ENCODE results near the gene RRN3.
"Not testable (repeated sequence)": the region's sequence is repeated elsewhere in the genome, so short reads cannot be mapped to it uniquely, and the experiment has no call there.

Gene RRN3

DNA sequence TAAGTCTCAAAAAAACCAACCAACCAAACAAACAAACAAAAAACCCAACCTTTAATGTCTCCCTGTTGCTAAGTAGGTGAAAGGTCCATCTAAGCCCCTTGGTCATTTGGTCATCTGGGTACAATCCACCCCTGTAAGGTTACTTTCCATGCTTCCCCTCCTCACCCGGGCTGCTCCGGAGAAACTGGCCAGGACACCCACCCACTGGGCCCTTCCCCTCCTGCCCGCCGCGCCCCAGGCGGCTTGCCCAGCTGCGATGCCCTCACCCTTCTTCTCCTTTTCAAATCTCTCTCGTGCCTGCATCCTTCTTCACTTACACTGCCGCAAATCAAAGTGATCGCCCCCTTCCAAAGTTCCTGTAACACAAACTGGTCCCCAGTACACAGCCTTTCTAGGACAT is 40.2 kb downstream of the RRN3 start:
- no peak for DNase-seq (ENCODE audit: insufficient read length, low spot score)
- FAIRE-seq: no peak

DNA sequence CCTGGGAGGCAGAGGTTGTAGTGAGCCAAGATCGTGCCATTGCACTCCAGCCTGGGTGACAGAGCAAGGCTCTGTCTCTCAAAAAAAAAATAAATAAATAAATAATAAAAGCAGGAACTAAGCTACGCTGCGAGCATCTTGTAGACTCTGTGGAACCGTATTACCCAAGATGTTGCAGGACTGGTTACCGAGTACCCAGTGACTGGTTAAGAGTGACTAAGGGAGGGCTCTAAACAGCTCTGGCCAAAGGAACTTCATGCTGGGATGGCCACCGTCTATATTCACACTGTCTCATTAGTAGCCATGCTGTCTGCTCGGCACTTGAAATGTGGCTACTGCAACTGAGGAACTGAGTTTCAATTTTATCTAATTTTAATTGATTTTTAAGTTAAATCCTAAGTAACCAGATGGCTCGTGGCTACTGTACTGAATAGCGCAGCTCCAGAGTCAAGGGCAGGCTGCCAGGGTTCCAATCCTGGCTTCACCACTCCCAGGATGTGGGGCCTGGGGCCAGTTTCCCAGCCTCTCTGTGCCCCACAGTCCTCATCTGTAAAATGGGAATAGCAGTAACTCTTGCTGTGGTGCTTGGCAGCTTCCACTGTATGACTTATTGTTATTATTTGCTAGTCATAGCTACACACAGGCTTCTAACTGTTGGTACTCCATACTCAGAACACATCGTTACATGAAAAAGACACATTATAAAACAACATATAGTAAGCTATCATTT is 41.2 kb downstream of the RRN3 start:
- FAIRE-seq: no peak
- no peak for DNase-seq (ENCODE audit: insufficient read length, low spot score)

DNA sequence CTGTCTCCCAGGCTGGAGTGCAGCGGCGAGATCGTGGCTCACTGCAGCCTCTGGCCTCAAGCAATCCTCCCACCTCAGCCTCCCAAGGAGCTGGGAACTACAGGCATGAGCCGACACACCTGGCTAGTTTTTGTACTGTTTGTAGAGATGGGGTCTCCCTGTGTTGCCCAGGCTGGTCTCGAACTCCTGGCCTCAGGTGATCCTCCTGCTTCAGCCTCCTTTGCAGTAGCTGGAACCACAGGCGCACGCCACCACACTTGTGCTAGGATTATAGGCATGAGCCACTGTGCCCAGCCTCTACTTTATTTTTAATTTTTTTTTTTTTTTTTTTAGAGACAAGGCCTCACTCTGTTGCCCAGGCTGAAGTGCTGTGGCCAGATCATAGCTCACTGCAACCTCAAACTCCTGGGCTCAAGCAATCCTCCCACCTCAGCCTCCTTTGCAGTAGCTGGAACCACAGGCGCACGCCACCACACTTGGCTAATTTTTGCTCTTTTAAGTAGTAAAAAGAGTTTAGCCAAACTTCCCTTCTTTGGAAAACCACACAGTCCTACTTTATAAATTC is 42.6 kb downstream of the RRN3 start:
- FAIRE-seq (no peak), DNase-seq (ENCODE audit: insufficient read length, low spot score) (no peak)

DNA sequence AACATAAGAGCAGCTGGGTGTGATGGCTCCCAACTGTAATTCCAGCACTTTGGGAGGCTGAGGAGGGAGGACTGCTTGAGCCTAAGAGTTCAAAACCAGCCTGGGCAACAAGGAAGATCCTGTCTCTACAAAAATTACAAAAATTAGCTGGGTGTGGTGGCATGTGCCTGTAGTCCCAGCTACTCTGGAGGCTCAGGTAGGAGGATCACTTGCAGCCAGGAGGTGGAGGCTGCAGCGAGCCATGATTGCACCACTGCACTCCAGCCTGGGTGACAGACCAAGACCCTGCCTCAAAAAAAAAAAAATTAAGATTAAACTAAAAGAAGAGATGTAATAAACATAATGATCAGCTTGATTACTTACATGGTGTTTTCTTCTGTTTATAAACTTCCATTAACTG is 43.6 kb downstream of the RRN3 start:
- not testable (repeated sequence) for FAIRE-seq

DNA sequence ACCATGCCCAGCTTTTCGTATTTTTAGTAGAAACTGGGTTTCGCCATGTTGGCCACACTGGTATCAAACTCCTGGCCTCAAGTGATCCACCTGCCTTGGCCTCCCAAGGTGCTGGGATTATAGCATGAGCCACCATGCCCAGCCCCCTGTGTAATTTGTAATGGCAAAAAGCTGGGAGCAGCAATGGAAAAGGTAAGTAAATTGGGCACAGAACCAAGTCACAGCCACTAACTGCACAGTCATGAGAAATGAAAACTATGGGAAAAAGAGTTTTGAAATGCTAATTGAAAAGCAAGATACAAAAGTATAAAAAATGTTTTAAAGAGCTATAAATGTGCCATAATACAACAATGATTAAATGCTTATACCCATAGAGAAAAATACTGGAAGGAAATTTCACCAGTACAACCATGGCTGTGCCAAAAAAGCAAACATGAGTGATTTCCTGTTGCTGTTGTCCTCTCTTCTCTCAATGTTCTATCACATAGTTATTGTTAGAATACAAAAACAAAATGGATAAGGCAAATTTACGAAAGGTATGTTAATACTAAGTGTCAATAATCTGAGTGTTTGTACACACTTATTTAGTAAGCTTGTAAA is 44.4 kb downstream of the RRN3 start:
- DNase-seq (ENCODE audit: insufficient read length, low spot score) (no peak), FAIRE-seq (no peak)

More for the DNA sequence above, 43.6 kb downstream of the RRN3 start:
- not testable (repeated sequence) for DNase-seq (ENCODE audit: insufficient read length, low spot score)

DNA sequence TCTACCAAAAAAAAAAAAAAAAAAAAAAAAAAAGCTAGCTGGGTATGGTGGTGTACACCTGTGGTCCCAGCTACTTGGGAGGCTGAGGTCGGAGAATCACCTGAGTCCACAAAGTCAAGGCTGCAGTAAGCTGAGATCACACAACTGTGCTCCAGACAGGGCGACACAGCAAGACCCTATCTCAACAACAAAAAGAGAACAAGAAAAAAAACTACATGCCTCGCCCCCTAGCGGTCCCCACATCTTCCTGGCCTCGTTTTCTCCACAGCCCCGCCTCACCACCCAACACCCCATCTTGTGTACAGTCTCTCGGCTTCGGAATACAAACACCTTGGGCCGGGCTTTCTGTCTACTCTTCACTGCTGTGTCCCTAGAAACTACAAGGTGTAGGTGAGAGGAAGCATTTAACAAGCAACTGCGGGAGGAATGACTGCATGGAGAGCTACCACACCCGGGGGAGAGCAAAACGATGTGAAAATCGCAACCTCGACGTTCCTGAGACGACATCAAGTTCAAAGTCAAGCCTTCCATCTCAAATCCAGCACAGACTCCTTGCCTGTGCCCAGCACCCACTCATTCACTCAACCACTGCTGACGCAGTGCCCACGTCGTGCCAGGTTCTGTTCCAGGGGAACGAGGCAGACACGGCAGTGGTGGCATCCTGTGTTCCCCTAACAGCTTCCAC is 47.2 kb downstream of the RRN3 start:
- no peak for DNase-seq (ENCODE audit: insufficient read length, low spot score)
- FAIRE-seq: no peak

DNA sequence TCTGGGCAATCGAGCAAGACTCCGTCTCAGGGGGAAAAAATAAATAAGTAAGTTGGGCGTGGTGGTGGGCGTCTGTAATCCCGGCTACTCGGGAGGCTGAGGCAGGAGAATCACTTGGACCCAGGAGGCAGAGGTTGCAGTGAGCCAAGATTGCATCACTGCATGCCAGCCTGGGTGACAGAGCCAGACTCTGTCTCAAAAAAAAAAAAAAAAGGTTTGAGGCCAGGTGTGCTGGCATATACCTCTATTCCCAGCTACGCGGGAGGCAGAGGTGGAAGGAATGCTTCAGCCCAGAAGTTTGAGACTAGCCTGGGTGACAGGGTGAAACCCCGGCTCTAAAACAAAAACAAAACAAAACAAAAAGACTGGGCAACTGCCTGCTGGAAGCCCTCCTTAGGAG is 48.8 kb downstream of the RRN3 start:
- not testable (repeated sequence) for DNase-seq (ENCODE audit: insufficient read length, low spot score); FAIRE-seq

DNA sequence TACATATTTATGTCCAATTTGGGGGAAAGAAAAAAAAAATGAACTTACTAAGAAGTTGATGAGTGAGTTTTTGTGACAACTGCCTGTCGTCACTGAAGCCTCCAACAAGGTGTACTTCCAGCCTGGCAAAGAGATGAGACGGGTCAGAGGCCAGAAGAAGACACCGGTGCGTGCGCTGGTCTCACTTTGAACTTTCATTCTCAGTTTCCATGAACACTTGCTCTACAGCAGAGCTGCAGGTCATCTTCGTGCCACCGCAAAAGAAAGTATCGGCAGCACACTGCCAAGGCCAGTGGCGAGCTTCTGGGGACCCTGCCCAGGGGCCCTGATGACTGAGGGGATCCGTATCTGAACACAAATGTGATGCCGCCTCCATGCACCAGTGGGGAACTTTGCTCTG is 49.8 kb downstream of the RRN3 start:
- FAIRE-seq: no peak
- DNase-seq (ENCODE audit: insufficient read length, low spot score): no peak

DNA sequence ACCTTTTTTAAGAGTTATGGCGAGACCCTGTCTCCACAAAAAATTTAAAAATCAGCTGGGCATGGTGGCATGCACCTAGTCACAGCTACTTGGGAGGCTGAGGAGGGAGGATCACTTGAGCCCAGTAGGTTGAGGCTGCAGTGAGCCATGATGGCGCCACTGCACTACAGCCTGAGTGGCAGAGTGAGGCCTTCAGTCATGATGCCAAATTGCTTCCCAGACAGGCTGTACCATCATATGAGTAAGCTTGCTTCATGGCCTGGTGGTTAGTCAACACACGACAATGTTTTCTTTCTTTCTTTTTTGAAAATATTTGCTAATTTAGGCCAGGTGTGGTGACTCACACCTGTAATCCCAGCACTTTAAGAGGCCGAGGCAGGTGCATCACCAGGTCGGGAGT is 50.7 kb downstream of the RRN3 start:
- DNase-seq (ENCODE audit: insufficient read length, low spot score) (no peak), FAIRE-seq (no peak)

DNA sequence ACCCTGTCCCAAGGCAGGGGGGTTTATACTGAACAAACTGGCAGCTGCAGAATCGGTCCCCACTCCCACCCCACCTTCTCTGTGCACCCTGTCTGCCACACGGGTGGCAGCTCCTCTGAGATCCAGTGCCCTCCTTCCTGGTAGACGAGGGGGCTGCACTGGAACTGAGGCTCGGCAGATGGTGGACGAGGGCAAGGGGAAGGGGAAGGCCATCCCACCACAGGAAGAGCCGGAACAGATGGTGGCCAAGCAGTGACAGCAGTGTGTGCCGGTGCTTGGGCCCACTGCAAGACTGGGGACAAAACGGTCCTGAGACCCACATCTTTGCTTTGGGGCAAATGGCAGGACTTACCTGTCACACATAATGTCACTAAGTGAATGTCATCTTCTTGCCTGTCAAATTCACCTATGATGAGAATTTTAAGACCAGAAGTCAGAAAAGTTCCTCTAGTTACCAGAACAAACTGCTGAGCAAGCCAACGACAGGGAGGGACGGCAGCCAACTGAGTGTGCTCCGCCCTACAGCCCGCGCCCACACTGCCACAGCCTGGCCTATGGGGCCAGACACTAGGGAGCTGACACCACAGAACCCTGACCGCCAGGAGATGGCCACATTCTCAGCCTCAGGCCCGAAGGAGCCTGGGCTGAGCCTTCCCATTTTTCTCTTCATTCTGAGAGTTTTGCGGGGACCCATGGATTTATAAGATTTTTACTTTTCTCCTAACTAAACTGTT is 52.6 kb downstream of the RRN3 start:
- no peak for DNase-seq (ENCODE audit: insufficient read length, low spot score)
- no peak for FAIRE-seq

DNA sequence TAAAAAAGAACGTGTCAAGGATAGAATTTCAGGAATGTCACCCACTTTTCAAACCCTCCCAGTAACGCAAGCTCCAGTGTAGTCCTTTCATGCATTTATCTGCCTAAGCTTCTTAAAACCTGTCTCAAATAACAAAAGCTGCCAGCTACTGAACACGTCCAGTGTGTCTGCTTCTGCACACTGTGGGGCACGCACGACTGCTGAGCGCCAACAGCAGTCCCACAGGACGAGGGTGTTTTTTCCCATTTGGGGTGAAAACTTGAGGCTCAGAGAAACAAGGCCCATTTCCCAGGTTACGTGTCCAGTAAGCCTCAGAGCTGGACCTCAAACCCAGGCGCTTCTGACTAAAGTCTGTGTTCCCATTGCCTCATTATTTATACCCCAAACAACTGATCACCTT is 55.4 kb downstream of the RRN3 start:
- FAIRE-seq (no peak), DNase-seq (ENCODE audit: insufficient read length, low spot score) (no peak)

DNA sequence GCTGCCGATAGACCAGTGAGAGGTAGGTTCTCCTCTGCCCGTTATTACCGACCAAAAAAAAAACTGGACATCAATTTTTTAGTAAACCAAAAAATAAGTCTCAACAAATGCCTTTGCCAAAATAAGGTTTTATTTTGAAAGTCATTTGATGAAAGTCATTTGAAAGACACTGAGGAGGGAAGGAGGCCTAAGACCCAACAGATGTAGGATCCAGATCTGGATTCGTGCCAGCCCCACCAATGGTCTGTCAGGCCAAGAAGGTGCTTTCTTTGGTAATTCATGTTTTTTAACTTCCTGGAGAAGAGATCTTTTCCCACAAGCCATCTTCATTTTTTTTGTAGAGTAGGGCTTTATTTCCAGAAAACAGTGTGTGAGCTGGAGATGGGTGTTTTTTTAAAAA is 56.3 kb downstream of the RRN3 start:
- no peak for FAIRE-seq
- no peak for DNase-seq (ENCODE audit: insufficient read length, low spot score)

DNA sequence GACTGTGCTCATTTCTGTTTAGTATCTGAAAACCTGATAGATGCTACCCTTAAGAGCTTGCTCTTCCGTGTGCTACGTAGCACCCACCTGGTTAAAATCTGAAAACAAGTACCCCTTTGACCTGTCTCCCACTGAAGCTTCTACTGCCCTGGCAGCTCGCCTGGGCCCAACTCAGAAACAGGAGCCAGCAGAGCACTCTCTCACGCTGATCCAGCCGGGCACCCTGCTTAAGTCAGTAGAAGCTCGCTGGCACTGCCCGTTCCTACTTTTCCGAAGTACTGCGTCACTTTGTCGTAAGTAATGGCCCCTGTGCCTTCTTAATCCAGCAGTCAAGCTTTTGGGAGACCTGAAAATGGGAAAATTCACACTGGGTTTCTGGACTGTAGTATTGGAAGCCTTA is 57.1 kb downstream of the RRN3 start:
- DNase-seq (ENCODE audit: insufficient read length, low spot score) (no peak), FAIRE-seq (no peak)

DNA sequence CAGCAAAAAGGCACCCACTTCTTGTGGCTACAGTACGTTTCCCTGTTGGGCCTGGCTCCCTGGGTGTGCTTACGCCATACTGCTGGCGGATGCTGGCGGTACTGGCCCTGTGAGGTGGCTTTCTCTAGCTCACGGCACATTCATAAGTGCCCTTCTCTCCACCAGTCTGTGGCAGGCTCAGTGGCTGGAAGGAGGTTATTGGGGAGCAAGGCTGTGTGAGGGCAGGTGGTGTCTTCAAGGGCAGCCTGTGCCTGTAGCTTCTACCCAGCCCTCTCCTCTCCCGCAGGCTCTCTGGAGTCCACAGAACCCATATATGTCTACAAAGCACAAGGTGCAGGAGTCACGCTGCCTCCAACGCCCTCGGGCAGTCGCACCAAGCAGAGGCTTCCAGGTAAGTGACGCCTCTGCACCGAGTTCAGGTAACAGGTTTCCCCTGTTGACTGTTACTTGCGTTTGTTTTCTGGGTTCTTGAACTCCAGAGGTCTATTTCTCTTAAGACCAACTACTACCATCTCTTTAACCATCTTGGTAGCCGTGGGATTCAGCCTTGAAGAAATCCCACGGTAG is 58.8 kb downstream of the RRN3 start:
- FAIRE-seq: no peak
- DNase-seq (ENCODE audit: insufficient read length, low spot score): no peak

DNA sequence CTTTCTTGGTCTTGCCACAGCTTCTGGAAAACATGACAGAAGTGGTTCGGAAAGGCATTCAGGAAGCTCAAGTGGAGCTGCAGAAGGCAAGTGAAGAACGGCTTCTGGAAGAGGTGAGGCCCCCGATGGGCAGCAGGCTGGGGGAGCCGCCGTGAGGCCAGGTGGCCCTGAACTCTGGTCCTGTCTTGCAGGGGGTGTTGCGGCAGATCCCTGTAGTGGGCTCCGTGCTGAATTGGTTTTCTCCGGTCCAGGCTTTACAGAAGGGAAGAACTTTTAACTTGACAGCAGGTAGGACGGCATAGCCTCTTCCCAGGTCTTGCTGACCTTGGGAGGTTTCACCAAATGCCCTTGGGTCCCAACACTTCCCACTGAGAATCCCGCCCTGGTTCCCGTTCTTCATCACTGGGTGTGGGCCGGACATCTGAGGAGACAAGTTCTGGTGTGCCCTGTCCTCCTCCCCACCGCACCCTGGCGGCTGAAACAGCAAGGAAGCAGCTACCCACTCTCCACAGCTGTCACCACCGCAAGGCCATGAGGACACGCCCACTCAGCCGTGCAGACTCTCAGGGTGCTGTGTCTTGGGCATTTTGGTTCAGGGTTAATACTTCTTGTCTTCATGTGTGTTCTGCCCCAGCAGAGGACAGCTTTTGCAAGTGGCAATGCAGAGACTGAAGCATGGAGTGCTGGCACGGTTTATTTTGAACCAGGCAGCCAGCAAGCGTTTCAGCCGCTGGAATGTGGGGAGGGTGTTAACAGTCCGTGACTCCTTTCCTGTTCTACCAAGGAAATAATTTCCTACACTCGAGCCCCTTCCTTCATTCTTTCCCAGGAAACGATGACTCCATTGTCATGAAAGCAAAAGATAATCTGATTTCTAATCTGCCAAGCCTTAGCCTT is 59.6 kb downstream of the RRN3 start:
- FAIRE-seq (no peak), DNase-seq (ENCODE audit: insufficient read length, low spot score) (no peak)

DNA sequence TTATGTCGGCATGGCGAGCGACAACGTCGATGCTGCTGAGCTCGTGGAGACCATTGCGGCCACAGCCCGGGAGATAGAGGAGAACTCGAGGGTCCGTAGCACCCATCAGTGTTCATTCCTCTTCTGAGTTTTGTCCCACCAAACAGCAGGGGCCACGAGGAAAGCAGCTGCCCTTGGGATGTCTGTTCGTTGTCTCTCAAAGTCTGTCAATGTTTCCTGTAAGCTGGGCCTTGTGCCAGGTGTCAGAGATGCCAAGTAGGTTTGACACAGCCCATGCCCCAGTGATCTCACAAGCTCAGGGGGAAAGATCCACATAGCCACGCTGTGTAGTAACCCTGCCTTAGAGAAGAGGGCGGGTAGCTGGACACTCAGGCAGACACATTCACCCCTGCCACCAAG is 60.8 kb downstream of the RRN3 start:
- no peak for DNase-seq (ENCODE audit: insufficient read length, low spot score)
- FAIRE-seq: no peak

DNA sequence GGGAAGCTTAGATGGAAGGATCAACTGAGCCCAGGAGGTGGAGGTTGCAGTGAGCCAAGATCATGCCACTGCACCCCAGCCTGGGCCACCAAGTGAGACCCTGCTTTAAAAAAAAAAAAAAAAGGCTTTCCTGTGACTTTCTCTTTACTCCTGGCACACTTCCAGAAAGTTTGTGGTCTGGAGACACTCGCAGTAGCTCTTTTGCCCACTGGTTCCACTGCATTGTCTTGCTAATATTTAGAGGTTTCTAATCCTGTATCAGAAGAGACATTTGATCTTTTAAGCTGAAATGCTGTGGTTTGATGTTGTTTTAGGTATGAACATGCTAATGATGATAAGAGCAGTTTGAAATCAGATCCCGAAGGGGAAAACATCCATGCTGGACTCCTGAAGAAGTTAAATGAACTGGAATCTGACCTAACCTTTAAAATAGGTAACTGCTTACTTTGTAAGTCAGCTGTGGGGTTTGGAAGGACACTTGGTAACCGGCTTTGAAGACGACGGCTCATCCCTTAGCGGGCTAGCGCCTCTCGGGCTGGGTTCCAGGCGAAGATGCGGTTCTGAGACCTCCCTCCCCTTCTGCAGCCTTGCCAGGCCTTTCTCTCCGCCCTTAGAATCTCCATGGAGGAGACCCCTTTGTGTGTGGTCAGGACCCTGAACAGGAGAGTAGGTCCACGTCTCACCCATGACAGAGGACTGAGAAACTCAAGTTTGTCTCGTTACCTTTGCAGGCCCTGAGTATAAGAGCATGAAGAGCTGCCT is 61.3 kb downstream of the RRN3 start:
- FAIRE-seq: no peak

DNA sequence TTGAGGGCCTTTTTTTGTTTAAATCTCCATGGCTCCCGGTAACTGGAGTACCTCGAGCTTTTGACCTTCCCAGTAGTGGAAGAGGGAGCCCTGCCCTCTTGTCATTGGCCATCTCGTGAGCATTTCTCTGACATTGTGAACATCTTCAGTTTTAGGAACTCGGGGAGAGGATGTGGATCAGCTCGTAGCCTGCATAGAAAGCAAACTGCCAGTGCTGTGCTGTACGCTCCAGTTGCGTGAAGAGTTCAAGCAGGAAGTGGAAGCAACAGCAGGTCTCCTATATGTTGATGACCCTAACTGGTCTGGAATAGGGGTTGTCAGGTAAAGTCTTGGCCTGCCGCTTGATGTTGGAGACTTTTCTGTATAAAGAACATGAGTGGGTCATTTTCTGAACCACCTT is 62.5 kb downstream of the RRN3 start:
- no peak for FAIRE-seq
- no peak for DNase-seq (ENCODE audit: insufficient read length, low spot score)

More for the DNA sequence above, 61.3 kb downstream of the RRN3 start:
- no peak for DNase-seq (ENCODE audit: insufficient read length, low spot score)

DNA sequence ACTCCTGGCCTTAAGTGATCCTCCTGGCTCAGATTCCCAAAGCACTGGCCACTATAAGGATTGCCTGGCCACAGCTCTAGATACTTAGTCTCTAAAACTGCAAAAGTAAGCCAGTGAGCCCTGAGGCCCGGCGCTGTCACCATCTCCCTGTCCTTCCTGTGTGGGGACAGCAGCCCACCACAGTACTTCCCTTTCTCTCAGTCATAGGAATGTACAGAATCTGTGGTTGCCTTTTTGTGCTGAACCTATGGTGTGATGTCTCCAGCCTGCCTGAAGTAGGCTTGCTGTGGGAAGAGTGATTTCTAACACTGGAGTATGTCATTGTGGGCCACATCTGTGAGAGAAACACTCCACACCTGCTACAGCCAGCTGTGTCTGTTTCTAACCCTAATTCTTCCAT is 62.9 kb downstream of the RRN3 start:
- FAIRE-seq (no peak), DNase-seq (ENCODE audit: insufficient read length, low spot score) (no peak)
